GM06990 (cell line): ENCODE results near the gene SUSD1.
"Not testable (repeated sequence)": the region's sequence is repeated elsewhere in the genome, so short reads cannot be mapped to it uniquely, and the experiment has no call there.

Source experiments
- DNase-seq: peaks from one replicate; pipeline ENCODE4 v3.0.0-alpha.2; 2011; ENCODE audit not compliant: insufficient read length; ENCODE audit errors: extremely low read depth
- H3K27me3 ChIP-seq: replicated peaks from 2 replicates; pipeline ENCODE4 v1.6.0; 2011; ENCODE audit warnings: low read length; ENCODE audit not compliant: control insufficient read depth, insufficient read depth
- H3K36me3 ChIP-seq: 2 replicates; pipeline ENCODE4 v1.5.1; 2011; ENCODE audit warnings: low read length; ENCODE audit not compliant: control insufficient read depth, insufficient read depth
- H3K4me3 ChIP-seq: replicated peaks from 2 replicates; pipeline ENCODE4 v1.5.1; 2011; ENCODE audit warnings: low read depth, mild to moderate bottlenecking, control low read depth, low read length
- TF ChIP-seq, protein P1 (sequence below): IDR thresholded peaks from 2 replicates; pipeline ENCODE4 v1.5.1; 2011; ENCODE audit warnings: low read length, control low read depth, mild to moderate bottlenecking, inconsistent platforms; ENCODE audit not compliant: insufficient read depth, poor library complexity, severe bottlenecking

The SUSD1 gene

GRCh38 chr9:112145886-112146285 lies 29.2 kb downstream of the SUSD1 start:
- no peaks in the 10 kb centered on the region; the same call in none of the 2 replicates for H3K36me3 ChIP-seq
- no peak for DNase-seq
- TF ChIP-seq, protein P1, sequence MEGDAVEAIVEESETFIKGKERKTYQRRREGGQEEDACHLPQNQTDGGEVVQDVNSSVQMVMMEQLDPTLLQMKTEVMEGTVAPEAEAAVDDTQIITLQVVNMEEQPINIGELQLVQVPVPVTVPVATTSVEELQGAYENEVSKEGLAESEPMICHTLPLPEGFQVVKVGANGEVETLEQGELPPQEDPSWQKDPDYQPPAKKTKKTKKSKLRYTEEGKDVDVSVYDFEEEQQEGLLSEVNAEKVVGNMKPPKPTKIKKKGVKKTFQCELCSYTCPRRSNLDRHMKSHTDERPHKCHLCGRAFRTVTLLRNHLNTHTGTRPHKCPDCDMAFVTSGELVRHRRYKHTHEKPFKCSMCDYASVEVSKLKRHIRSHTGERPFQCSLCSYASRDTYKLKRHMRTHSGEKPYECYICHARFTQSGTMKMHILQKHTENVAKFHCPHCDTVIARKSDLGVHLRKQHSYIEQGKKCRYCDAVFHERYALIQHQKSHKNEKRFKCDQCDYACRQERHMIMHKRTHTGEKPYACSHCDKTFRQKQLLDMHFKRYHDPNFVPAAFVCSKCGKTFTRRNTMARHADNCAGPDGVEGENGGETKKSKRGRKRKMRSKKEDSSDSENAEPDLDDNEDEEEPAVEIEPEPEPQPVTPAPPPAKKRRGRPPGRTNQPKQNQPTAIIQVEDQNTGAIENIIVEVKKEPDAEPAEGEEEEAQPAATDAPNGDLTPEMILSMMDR: no peak
- H3K27me3 ChIP-seq: no peaks in the 10 kb centered on the region
- no peak overlapping the region for H3K4me3 ChIP-seq

GRCh38 chr9:112144807-112145206 lies 30.3 kb downstream of the SUSD1 start:
- DNase-seq: no peak
- Histone ChIP-seq H3K36me3 (no peaks in the 10 kb centered on the region; the same call in none of the 2 replicates), H3K4me3 (no peak overlapping the region), H3K27me3 (no peaks in the 10 kb centered on the region)
- TF ChIP-seq, protein P1: no peak

DNA sequence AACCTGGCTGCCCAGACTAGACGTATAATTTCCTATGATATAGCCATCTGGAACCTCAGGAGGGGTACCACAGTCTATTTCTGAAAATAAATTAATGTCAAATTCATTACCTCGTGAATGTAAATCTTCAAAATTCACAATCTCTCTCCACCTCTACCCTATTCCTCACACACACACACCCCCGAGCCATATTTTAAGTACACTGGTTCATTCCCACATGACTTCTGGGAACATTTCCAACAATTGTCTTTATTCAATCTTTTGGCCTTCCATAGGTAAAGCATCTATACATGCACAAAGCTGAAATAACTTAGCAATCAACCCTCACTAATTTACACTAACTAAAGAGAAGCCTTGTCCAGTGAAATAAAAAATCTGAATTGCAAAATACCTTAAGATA lies 32.7 kb downstream of the SUSD1 start:
- DNase-seq: no peak
- Histone ChIP-seq H3K4me3 (no peak overlapping the region), H3K27me3 (no peaks in the 10 kb centered on the region), H3K36me3 (no peaks in the 10 kb centered on the region; the same call in none of the 2 replicates)
- TF ChIP-seq, protein P1: no peak

GRCh38 chr9:112140936-112141335 lies 34.2 kb downstream of the SUSD1 start:
- Histone ChIP-seq H3K36me3 (no peaks in the 10 kb centered on the region; the same call in 1 of the 2 replicates), H3K27me3 (no peaks in the 10 kb centered on the region), H3K4me3 (no peak overlapping the region)
- TF ChIP-seq, protein P1: no peak
- DNase-seq: no peak

- H3K36me3 ChIP-seq: no peaks in the 10 kb centered on the region
- H3K27me3 ChIP-seq: no peaks in the 10 kb centered on the region
- H3K4me3 ChIP-seq: no peak overlapping the region
- DNase-seq: no peak
- TF ChIP-seq, protein P1: no peak
Observed at GRCh38 chr9:112137066-112137465, 38.0 kb downstream of the SUSD1 start.

GRCh38 chr9:112135706-112136105 lies 39.4 kb downstream of the SUSD1 start:
- H3K36me3 ChIP-seq: no peaks in the 10 kb centered on the region
- H3K4me3 ChIP-seq: no peak overlapping the region
- no peak for DNase-seq
- TF ChIP-seq, protein P1: no peak
- H3K27me3 ChIP-seq: no peaks in the 10 kb centered on the region

DNA sequence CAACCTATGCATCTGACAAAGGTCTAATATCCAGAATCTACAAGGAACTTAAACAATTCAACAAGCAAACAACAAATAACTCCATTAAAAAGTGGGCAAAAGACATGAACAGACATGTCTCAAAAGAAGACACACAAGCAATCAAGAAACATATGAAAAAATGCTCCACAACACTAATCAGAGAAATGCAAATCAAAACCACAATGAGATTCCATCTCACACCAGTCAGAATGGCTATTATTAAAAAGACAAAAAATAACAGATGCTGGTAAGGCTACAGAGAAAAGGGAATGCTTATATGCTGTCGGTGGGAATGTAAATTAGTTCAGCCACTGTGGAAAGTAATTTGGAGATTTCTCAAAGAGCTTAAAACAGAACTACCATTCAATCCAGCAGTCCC lies 41.3 kb downstream of the SUSD1 start:
- DNase-seq, H3K27me3 ChIP-seq, H3K4me3 ChIP-seq, H3K36me3 ChIP-seq: not testable (repeated sequence)
